GM21447 (cell line): ENCODE measurements around the gene PDAP1.
"Not testable (repeated sequence)": the region's sequence is repeated elsewhere in the genome, so short reads cannot be mapped to it uniquely, and the experiment has no call there.

Experiments used
- ATAC-seq: cut with Tn5 transposase; IDR thresholded peaks from one replicate; pipeline ENCODE4 v1.9.1; 2021; ENCODE audit not compliant: unreplicated experiment

The PDAP1 gene

GRCh38 chr7:99355098-99355497 lies 53.3 kb downstream of the PDAP1 start:
- no peak for ATAC-seq

GRCh38 chr7:99352247-99352646 lies 56.1 kb downstream of the PDAP1 start:
- no peak for ATAC-seq

GRCh38 chr7:99350641-99351040 lies 57.8 kb downstream of the PDAP1 start:
- not testable (repeated sequence) for ATAC-seq
